OCI-LY7 (cell line): ENCODE data around the gene ATXN1L.

Experiments used
- CTCF ChIP-seq: fragments of 200-600 bp; sonication (generic); conservative IDR thresholded peaks from 2 replicates; pipeline ENCODE4 v1.5.1; 2014; ENCODE audit warnings: mild to moderate bottlenecking, antibody characterized with exemption, low read length, moderate library complexity, mixed read lengths
- EZH2phosphoT487 ChIP-seq: fragments of 200-600 bp; sonication (generic); IDR thresholded peaks from 2 replicates; pipeline ENCODE4 v1.6.1; 2018; ENCODE audit warnings: low read depth, borderline replicate concordance, mild to moderate bottlenecking, mixed run types, antibody characterized with exemption, low read length, moderate library complexity, mixed read lengths

DNA sequence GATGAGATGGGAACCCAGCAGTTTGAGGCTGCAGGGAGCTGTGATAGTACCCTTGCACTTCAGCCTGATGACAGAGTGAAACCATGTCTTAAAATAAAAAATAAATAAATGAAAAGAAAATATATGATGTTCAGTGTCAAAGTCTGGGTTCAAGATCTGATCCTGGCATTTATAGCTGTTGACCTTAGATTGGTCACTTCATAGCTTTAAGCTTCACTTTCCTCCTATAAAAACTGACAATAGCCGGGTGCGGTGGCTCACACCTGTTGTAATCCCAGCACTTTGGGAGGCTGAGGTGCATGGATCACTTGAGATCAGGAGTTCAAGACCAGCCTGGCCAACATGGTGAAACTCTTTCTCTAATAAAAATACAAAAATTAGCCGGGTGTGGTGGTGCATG is 43.4 kb downstream of the ATXN1L start:
- TF ChIP-seq CTCF (no peak), EZH2phosphoT487 (no peak)
